HG03159 (cell line): ENCODE results near the gene PTPN2.
"Not testable (repeated sequence)": the region's sequence is repeated elsewhere in the genome, so short reads cannot be mapped to it uniquely, and the experiment has no call there.

Experiments used
- ATAC-seq: cut with Tn5 transposase; IDR thresholded peaks from one replicate; pipeline ENCODE4 v1.9.1; 2021; ENCODE audit warnings: mild to moderate bottlenecking, moderate library complexity; ENCODE audit not compliant: unreplicated experiment

Gene PTPN2

GRCh38 chr18:12895014-12895413 is 11.0 kb upstream of the PTPN2 start:
- no peak for ATAC-seq

GRCh38 chr18:12891561-12891960 is 7.5 kb upstream of the PTPN2 start:
- ATAC-seq: no peak

- no peak for ATAC-seq
These were observed 6.9 kb upstream of the PTPN2 start for GRCh38 chr18:12890964-12891363.

GRCh38 chr18:12886498-12887126 is 2.6 kb upstream of the PTPN2 start:
- ATAC-seq: no peak

- ATAC-seq: no peak
These were observed 1.5 kb upstream of the PTPN2 start for GRCh38 chr18:12885500-12885899.

GRCh38 chr18:12884406-12885323 is 628 bp upstream of the PTPN2 start:
- no peak for ATAC-seq

GRCh38 chr18:12883372-12883683 is 709 bp downstream of the PTPN2 start:
- peak; percentile 11 for ATAC-seq

- no peak for ATAC-seq
These were observed 1.3 kb downstream of the PTPN2 start for GRCh38 chr18:12882453-12883371.

GRCh38 chr18:12880541-12880910 is 3.5 kb downstream of the PTPN2 start:
- ATAC-seq: no peak

- ATAC-seq: no peak
These were observed 4.0 kb downstream of the PTPN2 start for GRCh38 chr18:12879840-12880540.

GRCh38 chr18:12874992-12875391 is 9.0 kb downstream of the PTPN2 start:
- ATAC-seq: not testable (repeated sequence)

GRCh38 chr18:12873961-12874567 is 10.0 kb downstream of the PTPN2 start:
- not testable (repeated sequence) for ATAC-seq

- no peak for ATAC-seq
These were observed 11.6 kb downstream of the PTPN2 start for GRCh38 chr18:12872408-12872807.

- ATAC-seq: no peak
These were observed 15.5 kb downstream of the PTPN2 start for GRCh38 chr18:12868576-12868975.

GRCh38 chr18:12867441-12868123 is 16.5 kb downstream of the PTPN2 start:
- no peak for ATAC-seq

GRCh38 chr18:12863687-12864216 is 20.3 kb downstream of the PTPN2 start:
- ATAC-seq: no peak

GRCh38 chr18:12862874-12863482 is 21.1 kb downstream of the PTPN2 start:
- ATAC-seq: no peak

- ATAC-seq: no peak
These were observed 21.6 kb downstream of the PTPN2 start for GRCh38 chr18:12862467-12862866.

- ATAC-seq: no peak
These were observed 22.4 kb downstream of the PTPN2 start for GRCh38 chr18:12861637-12862036.
